ENCODE results near the gene SLC52A1.
"Not testable (repeated sequence)": the region's sequence is repeated elsewhere in the genome, so short reads cannot be mapped to it uniquely, and the experiment has no call there.

SLC52A1 gene

GRCh38 chr17:5035315-5035714, at the start of gene SLC52A1:
Gene SLC52A1, minus strand, starts transcription at chr17:5035426. Its CDS starts 820 bp downstream, at chr17:5034606.
- peak within 1 kb of the TSS; percentile 12 for H3K4me3 ChIP-seq (replicated peaks; ENCODE audit: low read depth, low read length)

GRCh38 chr17:5080591-5080990, 45.4 kb upstream of the SLC52A1 start:
- DNase-seq (ENCODE audit: low read depth) = no peak
- TF ChIP-seq CTCF (IDR thresholded peaks at IDR 0.05; ENCODE audit: low read length, missing control alignments) = no peak
- H3K4me3 ChIP-seq (replicated peaks; ENCODE audit: low read depth, low read length) = no peak overlapping the region

More at GRCh38 chr17:5035315-5035714, at the start of gene SLC52A1:
- DNase-seq (ENCODE audit: low read depth) = no peak
- TF ChIP-seq CTCF (IDR thresholded peaks at IDR 0.05; ENCODE audit: low read length, missing control alignments) = no peak

GRCh38 chr17:5078106-5079028, 43.1 kb upstream of the SLC52A1 start, which contains the start of gene ZFP3:
Gene ZFP3, plus strand, starts transcription at chr17:5078467. Its CDS starts 13,038 bp downstream, at chr17:5091505.
- peak within 1 kb of the TSS; percentile 69 for H3K4me3 ChIP-seq (replicated peaks; ENCODE audit: low read depth, low read length)
- TF ChIP-seq CTCF (IDR thresholded peaks at IDR 0.05; ENCODE audit: low read length, missing control alignments) = no peak
- peak; percentile 82 for DNase-seq (ENCODE audit: low read depth)

GRCh38 chr17:5077781-5078105, 42.5 kb upstream of the SLC52A1 start:
- peak overlapping the region; percentile 69 for H3K4me3 ChIP-seq (replicated peaks; ENCODE audit: low read depth, low read length)
- no peak for TF ChIP-seq CTCF (IDR thresholded peaks at IDR 0.05; ENCODE audit: low read length, missing control alignments)
- DNase-seq (ENCODE audit: low read depth) = no peak

GRCh38 chr17:5077275-5077674, 42.0 kb upstream of the SLC52A1 start:
- H3K4me3 ChIP-seq (replicated peaks; ENCODE audit: low read depth, low read length); DNase-seq (ENCODE audit: low read depth): not testable (repeated sequence)

- not testable (repeated sequence) for H3K4me3 ChIP-seq (replicated peaks; ENCODE audit: low read depth, low read length); DNase-seq (ENCODE audit: low read depth)
These were observed 40.2 kb upstream of the SLC52A1 start for GRCh38 chr17:5075472-5075871.

GRCh38 chr17:5069724-5070123, 34.5 kb upstream of the SLC52A1 start:
- no peak overlapping the region for H3K4me3 ChIP-seq (replicated peaks; ENCODE audit: low read depth, low read length)
- no peak for DNase-seq (ENCODE audit: low read depth)
- TF ChIP-seq CTCF (IDR thresholded peaks at IDR 0.05; ENCODE audit: low read length, missing control alignments) = no peak

- TF ChIP-seq CTCF (IDR thresholded peaks at IDR 0.05; ENCODE audit: low read length, missing control alignments) = no peak
- DNase-seq (ENCODE audit: low read depth) = no peak
- no peak overlapping the region for H3K4me3 ChIP-seq (replicated peaks; ENCODE audit: low read depth, low read length)
These were observed 33.0 kb upstream of the SLC52A1 start for GRCh38 chr17:5068236-5068635.
